ENCODE results near the gene C1orf232.

GRCh38 chr1:26184086-26184485 lies 15.3 kb upstream of the C1orf232 start:
- TF ChIP-seq POLR2A (IDR thresholded peaks at IDR 0.05) (no peak), CTCF (IDR thresholded peaks at IDR 0.05) (no peak)

Measured in testis (tissue), 2 donors.